GM21447 (cell line): Measurements from ENCODE around the gene ELF2.
A peak's percentile ranks its signal among the peaks of the same experiment; 100 is the strongest.
"Not testable (repeated sequence)": the region's sequence is repeated elsewhere in the genome, so short reads cannot be mapped to it uniquely, and the experiment has no call there.

Experiments used
- ATAC-seq: cut with Tn5 transposase; IDR thresholded peaks from one replicate; pipeline ENCODE4 v1.9.1; 2021; ENCODE audit not compliant: unreplicated experiment

The ELF2 gene

GRCh38 chr4:139082750-139083606, 94.0 kb downstream of the ELF2 start:
- ATAC-seq, result peak; percentile 85

- no peak for ATAC-seq
These were observed 98.1 kb downstream of the ELF2 start for GRCh38 chr4:139078926-139079325.

- ATAC-seq, result no peak
These were observed 99.3 kb downstream of the ELF2 start for GRCh38 chr4:139077567-139078355.

- ATAC-seq, result no peak
These were observed 100.8 kb downstream of the ELF2 start for GRCh38 chr4:139076016-139076744.

- no peak for ATAC-seq
These were observed 116.4 kb downstream of the ELF2 start for GRCh38 chr4:139060591-139060990.

- ATAC-seq, result not testable (repeated sequence)
These were observed 118.0 kb downstream of the ELF2 start for GRCh38 chr4:139059026-139059425.

GRCh38 chr4:139054791-139055505, 122.1 kb downstream of the ELF2 start:
- ATAC-seq, result no peak

GRCh38 chr4:139053909-139054308, 123.1 kb downstream of the ELF2 start:
- no peak for ATAC-seq

- no peak for ATAC-seq
These were observed 126.6 kb downstream of the ELF2 start for GRCh38 chr4:139050446-139050845.

- ATAC-seq, result no peak
These were observed 129.0 kb downstream of the ELF2 start for GRCh38 chr4:139048026-139048425.

GRCh38 chr4:139044291-139044690, 132.7 kb downstream of the ELF2 start:
- ATAC-seq, result no peak

- ATAC-seq, result no peak
These were observed 134.0 kb downstream of the ELF2 start for GRCh38 chr4:139042981-139043460.

GRCh38 chr4:139038874-139039443, 138.1 kb downstream of the ELF2 start:
- no peak for ATAC-seq

GRCh38 chr4:139036885-139037284, 140.1 kb downstream of the ELF2 start:
- ATAC-seq, result no peak

GRCh38 chr4:139035650-139036049, 141.4 kb downstream of the ELF2 start:
- no peak for ATAC-seq

GRCh38 chr4:139030614-139031235, 146.3 kb downstream of the ELF2 start:
- peak; percentile 79 for ATAC-seq

- ATAC-seq, result not testable (repeated sequence)
These were observed 147.1 kb downstream of the ELF2 start for GRCh38 chr4:139029866-139030363.

- no peak for ATAC-seq
These were observed 148.8 kb downstream of the ELF2 start for GRCh38 chr4:139028191-139028661.

- ATAC-seq, result no peak
These were observed 149.2 kb downstream of the ELF2 start for GRCh38 chr4:139027776-139028175.
